ENCODE results near the gene CHRNA4. TPM values are rescaled to one million over a fixed set of nuclear protein-coding genes. Genes with fewer than 3 reads are reported as not detected.

CHRNA4 gene
- total RNA-seq, 2 experiments from 2014 or later: not detected

DNA sequence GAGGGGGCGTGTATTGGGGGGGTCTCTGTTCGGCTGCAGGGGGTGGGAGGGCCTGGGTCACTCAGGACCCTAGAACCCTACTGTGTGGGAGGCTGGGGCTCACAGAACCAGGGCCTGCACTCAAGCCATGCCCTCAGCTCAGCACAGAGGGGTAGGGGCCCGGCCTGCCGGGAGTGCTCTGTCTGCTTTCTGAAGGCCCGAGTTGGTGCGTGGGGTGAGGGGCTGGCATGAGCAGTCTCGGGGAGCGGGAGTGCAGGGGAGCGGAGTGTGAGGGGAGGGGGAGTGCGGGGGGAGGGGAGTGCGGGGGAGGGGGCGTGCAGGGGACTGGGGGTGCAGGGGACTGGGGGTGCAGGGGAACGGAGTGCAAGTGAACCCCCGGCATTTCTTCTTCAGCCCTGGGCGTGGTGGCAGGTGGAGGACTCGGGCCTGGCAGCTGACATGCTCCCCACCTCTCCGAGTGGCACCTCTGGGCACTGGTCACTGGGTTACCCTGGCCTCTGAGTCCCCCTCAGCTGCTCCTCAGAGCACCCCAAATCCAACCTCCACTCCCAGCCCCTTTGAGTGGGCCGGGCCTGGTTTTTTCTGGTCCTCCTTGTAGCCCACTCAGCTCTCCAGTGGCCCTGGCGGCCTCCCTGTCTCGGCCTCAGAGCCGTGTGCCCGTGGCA is 67.1 kb downstream of the CHRNA4 start:
- Mint-ChIP-seq H3K27ac (no peak overlapping the region), H3K36me3 (ENCODE audit: low read depth) (no peaks in the 10 kb centered on the region), H3K4me1 (peaks cover 8% of the 10 kb centered on the region), H3K4me3 (no peak overlapping the region), H3K27me3 (peaks cover 6% of the 10 kb centered on the region), H3K9me3 (no peaks in the 10 kb centered on the region)
- no peak for DNase-seq
- CTCF ChIA-PET: no interaction called here
- POLR2A ChIA-PET: interaction anchor here (1.4 kb wide), 1 partner anchor 21 kb away, joined by 5 read pairs; the partner anchor contains the start of gene ARFGAP1

- H3K4me3 Mint-ChIP-seq: no peak overlapping the region
- ChIA-PET CTCF (no interaction called here), POLR2A (no interaction called here)
- no peak for DNase-seq
- H3K9me3 Mint-ChIP-seq: no peaks in the 10 kb centered on the region
- no peak overlapping the region for H3K27ac Mint-ChIP-seq
- H3K4me1 Mint-ChIP-seq: peaks cover 8% of the 10 kb centered on the region
- H3K27me3 Mint-ChIP-seq: peaks cover 6% of the 10 kb centered on the region
- H3K36me3 Mint-ChIP-seq (ENCODE audit: low read depth): no peaks in the 10 kb centered on the region
These were observed 67.7 kb downstream of the CHRNA4 start for GRCh38 chr20:63293456-63293855.

Other genes with a start within 250 kb of the CHRNA4 start
- gene YTHDF1, start 145.2 kb downstream of the CHRNA4 start, total RNA-seq: 10 to 100 TPM; 36.1 to 36.8 TPM
- gene BIRC7, start 125.4 kb downstream of the CHRNA4 start, total RNA-seq: not detected
- not detected for gene NKAIN4, start 106.9 kb downstream of the CHRNA4 start, total RNA-seq
- 10 to 100 TPM; 80.1 to 82.0 TPM for gene ARFGAP1, start 88.5 kb downstream of the CHRNA4 start, total RNA-seq
- gene COL20A1, start 68.2 kb downstream of the CHRNA4 start, total RNA-seq: not detected
- not detected for gene KCNQ2, start 111.3 kb upstream of the CHRNA4 start, total RNA-seq
- 1 to 10 TPM; 2.0 to 2.6 TPM for gene EEF1A2, start 137.7 kb upstream of the CHRNA4 start, total RNA-seq
- gene PPDPF, start 159.4 kb upstream of the CHRNA4 start, total RNA-seq: 100 to 1,000 TPM; 228 to 232 TPM
- 1 to 10 TPM; 2.1 to 2.3 TPM for gene PTK6, start 176.0 kb upstream of the CHRNA4 start, total RNA-seq
- not detected for gene SRMS, start 186.4 kb upstream of the CHRNA4 start, total RNA-seq
- under 1 TPM; 0.20 to 0.30 TPM for gene FNDC11, start 192.8 kb upstream of the CHRNA4 start, total RNA-seq
- 100 to 1,000 TPM; 202 to 208 TPM for gene HELZ2, start 212.9 kb upstream of the CHRNA4 start, total RNA-seq

Data from activated CD4-positive, alpha-beta memory T cell treated with anti-CD3 and anti-CD28 coated beads, Interleukin-2, amount 10 ng/mL, durations not matched to agents 7 days and 5 days (primary cell).